ENCODE measurements around the gene SCN4B. TPM values are rescaled to one million over a fixed set of nuclear protein-coding genes. Genes with fewer than 3 reads are reported as not detected.

Gene SCN4B
- total and polyA plus RNA-seq, 2 of the 8 experiments (the other 6 are each of a cell fraction or from before 2014, with no cell fraction given): 2.8 to 4.9 TPM

- TF ChIP-seq ATF3 (IDR thresholded peaks at IDR 0.05; ENCODE audit: insufficient read depth, low read depth, low read length): no peak
- TF ChIP-seq RBBP5 (IDR thresholded peaks at IDR 0.05; ENCODE audit: borderline replicate concordance, low read depth, low read length): no peak
- no peak for TF ChIP-seq SUZ12 (IDR thresholded peaks at IDR 0.05; ENCODE audit: low read length)
- TF ChIP-seq SP1 (IDR thresholded peaks at IDR 0.05; ENCODE audit: low read depth, low read length): no peak
- TF ChIP-seq SP4 (IDR thresholded peaks at IDR 0.05; ENCODE audit: low read length): no peak
- no peak for TF ChIP-seq PHF8 (conservative IDR thresholded peaks at IDR 0.05; ENCODE audit: low read depth, low read length)
Measured at GRCh38 chr11:118128721-118129470, 23.7 kb downstream of the SCN4B start (continued).

Measured in H1 (cell line).